Ishikawa (cell line): Measurements from ENCODE around the gene EPS8.

Experiments used
- CEBPB ChIP-seq: IDR thresholded peaks from 2 replicates; pipeline ENCODE4 v1.6.1; 2012
- CREB1 ChIP-seq: IDR thresholded peaks from 2 replicates; pipeline ENCODE4 v1.6.1; 2012; ENCODE audit warnings: low read depth
- EGR1 ChIP-seq: IDR thresholded peaks from 2 replicates; pipeline ENCODE4 v1.6.1; 2012
- EP300 ChIP-seq: IDR thresholded peaks from 2 replicates; pipeline ENCODE4 v1.6.1; 2012; ENCODE audit warnings: borderline replicate concordance
- FOXM1 ChIP-seq: IDR thresholded peaks from 2 replicates; pipeline ENCODE4 v1.6.1; 2012; ENCODE audit warnings: low read depth, borderline replicate concordance
- MAX ChIP-seq: IDR thresholded peaks from 2 replicates; pipeline ENCODE4 v1.6.1; 2012
- NFIC ChIP-seq: IDR thresholded peaks from 2 replicates; pipeline ENCODE4 v1.6.1; 2012
- RAD21 ChIP-seq: IDR thresholded peaks from 2 replicates; pipeline ENCODE4 v1.6.1; 2012; ENCODE audit warnings: low read depth
- REST ChIP-seq: IDR thresholded peaks from 2 replicates; pipeline ENCODE4 v1.6.1; 2012; ENCODE audit warnings: low read depth, mild to moderate bottlenecking
- TAF1 ChIP-seq: IDR thresholded peaks from 2 replicates; pipeline ENCODE4 v1.6.1; 2012; ENCODE audit warnings: low read depth, mild to moderate bottlenecking
- TCF12 ChIP-seq: IDR thresholded peaks from 2 replicates; pipeline ENCODE4 v1.6.1; 2012; ENCODE audit warnings: low read depth
- TEAD4 ChIP-seq: IDR thresholded peaks from 2 replicates; pipeline ENCODE4 v1.6.1; 2012
- USF1 ChIP-seq: IDR thresholded peaks from 2 replicates; pipeline ENCODE4 v1.6.1; 2012
- YY1 ChIP-seq: IDR thresholded peaks from 2 replicates; pipeline ENCODE4 v1.6.1; 2012; ENCODE audit warnings: low read depth
- ZBTB7A ChIP-seq: IDR thresholded peaks from 2 replicates; pipeline ENCODE4 v1.6.1; 2012; ENCODE audit warnings: low read depth

Gene EPS8

GRCh38 chr12:15699886-15700285, 89.3 kb downstream of the EPS8 start:
- no peak for TF ChIP-seq YY1
- TF ChIP-seq EGR1 = no peak
- no peak for TF ChIP-seq CREB1
- no peak for TF ChIP-seq ZBTB7A
- no peak for TF ChIP-seq REST
- TF ChIP-seq EP300 = no peak
- no peak for TF ChIP-seq RAD21
- TF ChIP-seq MAX = no peak
- TF ChIP-seq FOXM1 = no peak
- TF ChIP-seq TAF1 = no peak
- TF ChIP-seq USF1 = no peak
- TF ChIP-seq CEBPB = no peak
- TF ChIP-seq TCF12 = no peak
- no peak for TF ChIP-seq TEAD4
- no peak for TF ChIP-seq NFIC

GRCh38 chr12:15698377-15698871, 90.8 kb downstream of the EPS8 start:
- TF ChIP-seq TEAD4 (no peak), NFIC (no peak), REST (no peak), MAX (no peak), USF1 (no peak), FOXM1 (no peak), CREB1 (no peak), EGR1 (no peak), RAD21 (no peak), CEBPB (no peak), YY1 (no peak), TAF1 (no peak)

- TF ChIP-seq CEBPB = no peak
- TF ChIP-seq EGR1 = no peak
- TF ChIP-seq REST = no peak
- TF ChIP-seq FOXM1 = no peak
- no peak for TF ChIP-seq TAF1
- TF ChIP-seq TCF12 = no peak
- TF ChIP-seq NFIC = no peak
- TF ChIP-seq TEAD4 = no peak
- no peak for TF ChIP-seq ZBTB7A
- TF ChIP-seq USF1 = no peak
- TF ChIP-seq CREB1 = no peak
- no peak for TF ChIP-seq EP300
- TF ChIP-seq RAD21 = no peak
- no peak for TF ChIP-seq YY1
- no peak for TF ChIP-seq MAX
Measured at GRCh38 chr12:15697201-15697600, 92.0 kb downstream of the EPS8 start.
